ENCODE measurements around the gene TP73. TPM values are rescaled to one million over a fixed set of nuclear protein-coding genes. Genes with fewer than 3 reads are reported as not detected.

TP73 gene
- polyA plus RNA-seq, 1 donor from 2014 or later, result 0.88 TPM

DNA sequence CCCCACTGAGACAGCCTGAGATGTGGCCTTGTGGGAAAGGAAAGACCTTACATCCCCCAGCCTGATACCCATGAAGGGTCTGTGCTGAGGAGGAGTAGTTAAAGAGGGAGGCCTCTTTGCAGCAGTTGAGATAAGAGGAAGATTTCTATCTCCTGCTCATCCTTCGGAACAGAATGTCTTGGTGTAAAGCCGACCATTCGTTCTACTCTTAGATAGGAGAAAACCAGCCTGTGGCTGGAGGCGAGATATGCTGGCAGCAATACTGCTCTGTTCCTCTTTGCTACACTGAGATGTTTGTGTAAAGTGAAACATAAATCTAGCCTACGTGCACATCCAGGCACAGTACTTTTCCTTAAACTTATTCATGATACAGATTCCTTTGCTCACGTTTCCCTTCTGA is 98.4 kb downstream of the TP73 start:
- no peak overlapping the region for H3K27ac Mint-ChIP-seq
- no peaks in the 10 kb centered on the region for H3K9me3 Mint-ChIP-seq
- H3K4me1 Mint-ChIP-seq, result peaks cover 9 to 16% (median 10%) of the 10 kb centered on the region in 3 donors
- no peaks in the 10 kb centered on the region for H3K27me3 Mint-ChIP-seq
- peak overlapping the region in 2 of 4 donors; percentile 43 to 61 for H3K4me3 Mint-ChIP-seq
- H3K36me3 Mint-ChIP-seq, result no peaks in the 10 kb centered on the region

DNA sequence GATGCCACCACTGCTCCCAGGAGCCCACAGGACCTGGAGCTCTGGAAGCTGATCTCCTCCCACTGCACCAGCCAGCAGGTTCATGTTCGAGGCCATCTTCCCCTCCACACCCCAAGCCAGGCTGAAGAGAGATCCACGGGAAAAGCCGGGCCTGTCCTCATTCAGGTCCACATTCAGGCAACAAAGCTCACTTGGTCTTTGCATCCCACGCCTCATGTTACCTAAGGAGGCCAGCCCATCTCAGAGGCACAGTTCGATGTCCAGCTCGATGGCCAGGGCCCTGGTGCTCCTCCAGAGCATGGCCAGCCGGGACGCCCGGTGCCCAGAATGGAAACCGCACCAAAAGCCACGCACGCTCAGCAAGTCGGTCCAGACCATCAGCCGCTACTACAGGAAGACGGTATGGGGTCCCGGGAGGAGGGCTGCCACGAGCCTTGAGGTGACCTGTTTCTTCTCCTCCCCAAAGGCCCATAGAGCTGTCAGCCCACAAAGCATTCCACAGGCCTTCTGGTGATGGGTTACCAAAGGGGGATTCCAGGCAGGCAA is 100.2 kb downstream of the TP73 start, which contains the start of gene CCDC27:
Gene CCDC27 (plus strand): TSS at position 51 of the 546 bp plus-strand sequence. CDS start 32 bp downstream, at position 83.
- peaks cover 2% of the 10 kb centered on the region for H3K27me3 Mint-ChIP-seq
- peaks cover 0 to 7% (median 1%) of the 10 kb centered on the region in 3 donors for H3K4me1 Mint-ChIP-seq
- H3K27ac Mint-ChIP-seq, result no peak within 1 kb of the TSS
- peak within 1 kb of the TSS in 1 of 4 donors; percentile 43 for H3K4me3 Mint-ChIP-seq
- H3K9me3 Mint-ChIP-seq, result no peaks in the 10 kb centered on the region
- H3K36me3 Mint-ChIP-seq, result no peaks in the 10 kb centered on the region

- Mint-ChIP-seq H3K27me3 (peaks cover 3% of the 10 kb centered on the region), H3K4me3 (no peak overlapping the region), H3K27ac (no peak overlapping the region), H3K4me1 (peaks cover 0 to 1% (median 0%) of the 10 kb centered on the region in 3 donors), H3K36me3 (no peaks in the 10 kb centered on the region), H3K9me3 (no peaks in the 10 kb centered on the region)
Measured at GRCh38 chr1:3753656-3754454, 101.5 kb downstream of the TP73 start.

DNA sequence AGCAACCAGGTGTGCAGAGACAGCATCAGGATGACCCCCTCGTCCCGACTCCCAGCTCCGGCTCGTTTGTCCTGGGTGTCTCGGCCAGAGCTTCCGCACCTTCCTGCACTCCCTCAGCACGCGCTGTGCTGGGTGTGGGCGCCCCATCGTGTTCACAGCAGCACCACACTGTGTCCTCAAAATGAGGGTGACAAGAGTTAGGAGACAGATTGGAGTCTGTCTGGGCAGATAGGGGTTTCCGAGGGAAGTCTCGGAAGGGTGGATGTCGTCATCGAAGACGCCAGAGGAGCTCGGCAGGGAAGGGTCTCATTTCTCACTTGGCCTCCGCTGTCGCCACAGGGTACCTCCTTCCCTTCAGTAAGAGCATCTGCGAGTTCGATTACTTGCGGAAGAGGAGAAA is 104.1 kb downstream of the TP73 start:
- no peak overlapping the region for H3K4me3 Mint-ChIP-seq
- no peak overlapping the region for H3K27ac Mint-ChIP-seq
- H3K4me1 Mint-ChIP-seq, result no peaks in the 10 kb centered on the region
- no peaks in the 10 kb centered on the region for H3K36me3 Mint-ChIP-seq
- peaks cover 0 to 7% (median 7%) of the 10 kb centered on the region in 3 donors for H3K9me3 Mint-ChIP-seq
- H3K27me3 Mint-ChIP-seq, result peaks cover 15% of the 10 kb centered on the region

- Mint-ChIP-seq H3K9me3 (peaks cover 0 to 7% (median 7%) of the 10 kb centered on the region in 3 donors), H3K36me3 (no peaks in the 10 kb centered on the region), H3K4me3 (no peak overlapping the region), H3K27ac (no peak overlapping the region), H3K27me3 (peaks cover 17% of the 10 kb centered on the region), H3K4me1 (no peaks in the 10 kb centered on the region)
Measured at GRCh38 chr1:3759164-3759563, 106.8 kb downstream of the TP73 start.

DNA sequence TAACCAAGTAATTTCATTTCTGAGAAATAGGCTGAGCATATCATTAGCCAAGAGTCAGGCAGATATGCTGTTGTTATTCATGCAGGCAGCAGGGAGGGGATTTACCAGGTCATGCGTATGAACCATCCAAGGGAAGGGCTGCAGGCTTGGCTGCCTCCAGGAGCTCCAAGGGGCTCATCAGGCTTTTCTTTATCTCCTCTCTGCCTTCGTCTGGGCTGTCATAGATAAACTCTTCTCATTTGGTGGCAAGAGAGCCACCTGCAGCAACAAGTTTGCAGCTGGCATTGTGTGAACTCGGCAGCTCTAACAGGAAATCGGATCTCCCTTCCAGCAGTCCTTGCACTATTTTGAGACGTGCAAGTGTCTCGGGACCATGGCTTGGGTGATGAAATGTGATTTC is 107.5 kb downstream of the TP73 start:
- Mint-ChIP-seq H3K9me3 (peaks cover 0 to 7% (median 7%) of the 10 kb centered on the region in 3 donors), H3K27me3 (peaks cover 17% of the 10 kb centered on the region), H3K36me3 (no peaks in the 10 kb centered on the region), H3K4me3 (no peak overlapping the region), H3K27ac (no peak overlapping the region), H3K4me1 (no peaks in the 10 kb centered on the region)

DNA sequence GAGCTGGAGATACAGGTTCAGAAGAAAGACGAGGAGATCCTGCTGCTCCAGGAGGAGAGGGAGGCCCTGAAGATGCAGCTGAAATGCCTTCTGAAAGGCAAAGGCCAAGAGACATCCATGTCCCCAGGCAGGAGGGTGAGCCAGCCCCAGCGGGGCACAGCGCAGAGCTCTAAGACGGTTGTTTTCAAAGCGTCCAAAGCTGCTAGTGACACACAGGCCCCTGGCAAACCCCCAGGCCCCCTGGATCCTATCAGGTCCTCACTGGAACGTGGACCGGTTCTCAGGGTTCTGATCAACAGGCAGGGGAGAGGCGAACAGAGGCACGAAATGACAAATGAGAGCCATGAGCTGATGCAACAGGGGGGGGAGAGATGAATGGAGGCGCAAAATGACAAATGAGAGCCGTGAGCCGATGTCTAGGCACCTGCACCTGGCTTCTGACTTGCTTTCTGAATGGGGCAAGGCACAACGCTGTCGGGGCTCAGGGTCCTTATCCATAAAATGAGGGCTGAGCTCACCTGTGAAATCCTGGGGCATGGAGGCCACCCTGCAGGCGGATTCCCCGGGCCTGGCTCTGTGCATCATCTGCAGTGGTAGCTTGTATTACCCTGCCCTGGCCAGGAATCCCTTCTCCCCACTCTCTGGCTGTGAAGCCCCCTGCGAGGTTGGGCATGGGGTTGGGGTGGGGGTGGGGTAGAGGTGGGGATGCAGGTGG is 109.1 kb downstream of the TP73 start:
- Mint-ChIP-seq H3K36me3 (no peaks in the 10 kb centered on the region), H3K4me1 (no peaks in the 10 kb centered on the region), H3K9me3 (peaks cover 0 to 7% (median 7%) of the 10 kb centered on the region in 3 donors), H3K27ac (no peak overlapping the region), H3K4me3 (no peak overlapping the region), H3K27me3 (peaks cover 22% of the 10 kb centered on the region)

DNA sequence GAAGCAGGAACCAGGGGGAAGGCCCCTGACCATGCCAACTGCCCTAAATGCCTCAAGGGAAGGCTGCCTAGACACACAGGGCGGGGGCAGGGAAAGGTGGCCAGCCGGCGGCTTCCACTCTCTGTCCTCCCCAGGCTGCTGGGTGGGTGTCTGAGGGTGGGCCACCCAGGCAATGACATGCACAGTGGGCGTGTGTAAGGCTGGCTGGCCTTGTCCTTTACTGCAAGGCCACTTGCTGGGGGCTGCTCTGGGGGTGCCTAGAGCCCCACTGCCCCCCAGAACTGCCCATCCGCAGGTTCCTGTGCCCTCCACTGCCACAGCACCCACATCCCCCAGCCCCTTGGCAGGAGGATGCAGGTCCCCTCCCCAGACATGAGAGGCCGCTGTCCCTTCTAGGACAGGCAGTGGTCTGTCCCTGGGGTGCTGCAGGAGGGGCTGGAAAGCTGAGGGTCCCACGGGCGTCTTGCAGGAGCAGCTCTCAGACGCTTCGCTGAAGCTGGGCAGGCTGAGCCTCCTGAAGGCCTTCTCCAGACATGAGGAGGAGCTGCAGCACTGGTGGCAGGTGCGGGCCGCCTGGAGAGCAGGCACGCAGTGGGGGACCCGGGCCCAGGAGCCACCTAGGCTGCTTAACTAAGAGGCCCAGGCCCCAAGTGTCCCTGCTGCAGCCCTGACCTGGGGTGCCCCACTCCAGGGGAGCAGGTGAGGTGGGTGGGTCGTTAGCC is 110.0 kb downstream of the TP73 start:
- Mint-ChIP-seq H3K27me3 (peaks cover 21% of the 10 kb centered on the region), H3K27ac (no peak overlapping the region), H3K4me1 (no peaks in the 10 kb centered on the region), H3K4me3 (no peak overlapping the region), H3K36me3 (no peaks in the 10 kb centered on the region), H3K9me3 (peaks cover 0 to 7% (median 7%) of the 10 kb centered on the region in 3 donors)

- H3K4me3 Mint-ChIP-seq, result no peak overlapping the region
- peaks cover 1% of the 10 kb centered on the region for H3K36me3 Mint-ChIP-seq
- H3K4me1 Mint-ChIP-seq, result no peaks in the 10 kb centered on the region
- H3K27me3 Mint-ChIP-seq, result peaks cover 24% of the 10 kb centered on the region
- no peak overlapping the region for H3K27ac Mint-ChIP-seq
- H3K9me3 Mint-ChIP-seq, result peaks cover 0 to 7% (median 7%) of the 10 kb centered on the region in 3 donors
Measured at GRCh38 chr1:3762873-3763228, 110.5 kb downstream of the TP73 start.

DNA sequence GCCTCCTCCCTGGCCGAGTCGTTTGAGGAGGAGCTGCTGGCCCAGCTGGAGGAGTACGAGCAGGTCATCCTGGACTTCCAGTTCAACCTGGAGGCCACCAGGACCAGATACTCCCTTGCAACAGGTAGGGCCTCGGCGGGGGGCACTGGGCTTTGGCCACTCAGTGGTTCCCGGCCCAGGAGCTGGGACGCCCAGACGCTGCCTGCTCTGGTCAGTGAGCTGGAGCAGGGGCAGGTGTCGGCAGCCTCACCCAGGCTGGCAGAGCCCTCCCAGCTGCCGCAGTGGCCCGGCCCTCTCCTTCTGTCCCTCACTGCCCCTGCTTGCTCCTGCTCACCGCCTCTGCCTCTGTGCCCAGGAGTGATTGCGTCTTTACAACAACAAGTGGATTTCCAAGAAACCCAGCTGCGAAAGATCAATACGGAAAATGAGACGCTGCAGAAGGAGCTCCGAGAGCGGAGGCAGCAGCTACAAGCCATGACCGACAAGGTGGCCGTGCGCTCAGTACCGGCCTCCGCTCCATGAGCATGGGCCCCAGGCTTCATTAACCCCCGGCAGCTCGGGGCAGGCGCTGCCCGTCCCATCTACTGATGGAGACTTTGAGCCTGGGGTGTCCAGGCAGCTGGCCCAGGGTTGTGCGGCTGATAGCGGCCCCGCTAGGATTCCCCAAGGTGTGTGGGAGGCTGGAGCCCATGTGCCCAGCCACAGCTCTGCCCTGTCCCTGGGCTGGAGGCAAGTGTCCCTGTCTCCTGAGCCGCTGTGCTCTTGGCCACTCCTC is 111.2 kb downstream of the TP73 start:
- H3K9me3 Mint-ChIP-seq, result peaks cover 0 to 7% (median 7%) of the 10 kb centered on the region in 3 donors
- peaks cover 23% of the 10 kb centered on the region for H3K27me3 Mint-ChIP-seq
- H3K36me3 Mint-ChIP-seq, result peaks cover 1% of the 10 kb centered on the region
- H3K27ac Mint-ChIP-seq, result no peak overlapping the region
- H3K4me1 Mint-ChIP-seq, result no peaks in the 10 kb centered on the region
- no peak overlapping the region for H3K4me3 Mint-ChIP-seq

- H3K36me3 Mint-ChIP-seq, result peaks cover 1% of the 10 kb centered on the region
- H3K4me1 Mint-ChIP-seq, result peaks cover 0 to 3% (median 1%) of the 10 kb centered on the region in 3 donors
- peaks cover 12% of the 10 kb centered on the region for H3K27me3 Mint-ChIP-seq
- H3K27ac Mint-ChIP-seq, result no peak overlapping the region
- no peaks in the 10 kb centered on the region for H3K9me3 Mint-ChIP-seq
- no peak overlapping the region for H3K4me3 Mint-ChIP-seq
Measured at GRCh38 chr1:3767328-3767925, 115.1 kb downstream of the TP73 start.

DNA sequence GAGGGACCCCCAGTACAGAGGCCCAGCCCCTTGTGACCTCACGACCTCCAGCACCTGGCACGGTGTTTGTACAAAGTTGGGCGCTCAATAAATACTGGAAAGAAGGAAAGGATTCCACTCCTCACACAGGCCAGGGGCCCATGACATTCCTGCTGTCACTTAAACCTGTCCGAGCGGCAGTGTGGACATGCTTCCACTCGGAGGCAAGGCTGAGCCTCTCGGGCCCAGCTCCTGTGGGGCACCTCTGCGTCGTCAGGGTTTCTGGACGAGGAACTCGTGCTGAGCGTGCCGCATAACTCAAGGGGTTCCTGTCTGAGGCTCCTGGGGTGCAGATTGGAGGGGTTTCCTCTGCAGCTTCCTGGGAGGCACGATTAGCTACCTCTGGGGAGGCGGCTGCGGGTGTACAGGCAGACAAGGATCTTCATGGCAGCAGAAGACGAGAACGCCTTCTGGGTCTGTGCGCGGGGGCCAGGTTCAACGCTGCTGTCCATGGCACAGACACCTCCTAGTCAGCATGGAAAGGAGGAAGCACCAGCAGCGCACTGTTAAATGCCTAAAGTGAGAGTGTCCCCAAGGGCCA is 116.6 kb downstream of the TP73 start:
- H3K4me1 Mint-ChIP-seq, result peaks cover 0 to 3% (median 1%) of the 10 kb centered on the region in 3 donors
- H3K27me3 Mint-ChIP-seq, result peaks cover 11% of the 10 kb centered on the region
- no peak overlapping the region for H3K27ac Mint-ChIP-seq
- H3K4me3 Mint-ChIP-seq, result no peak overlapping the region
- H3K9me3 Mint-ChIP-seq, result no peaks in the 10 kb centered on the region
- peaks cover 1% of the 10 kb centered on the region for H3K36me3 Mint-ChIP-seq

DNA sequence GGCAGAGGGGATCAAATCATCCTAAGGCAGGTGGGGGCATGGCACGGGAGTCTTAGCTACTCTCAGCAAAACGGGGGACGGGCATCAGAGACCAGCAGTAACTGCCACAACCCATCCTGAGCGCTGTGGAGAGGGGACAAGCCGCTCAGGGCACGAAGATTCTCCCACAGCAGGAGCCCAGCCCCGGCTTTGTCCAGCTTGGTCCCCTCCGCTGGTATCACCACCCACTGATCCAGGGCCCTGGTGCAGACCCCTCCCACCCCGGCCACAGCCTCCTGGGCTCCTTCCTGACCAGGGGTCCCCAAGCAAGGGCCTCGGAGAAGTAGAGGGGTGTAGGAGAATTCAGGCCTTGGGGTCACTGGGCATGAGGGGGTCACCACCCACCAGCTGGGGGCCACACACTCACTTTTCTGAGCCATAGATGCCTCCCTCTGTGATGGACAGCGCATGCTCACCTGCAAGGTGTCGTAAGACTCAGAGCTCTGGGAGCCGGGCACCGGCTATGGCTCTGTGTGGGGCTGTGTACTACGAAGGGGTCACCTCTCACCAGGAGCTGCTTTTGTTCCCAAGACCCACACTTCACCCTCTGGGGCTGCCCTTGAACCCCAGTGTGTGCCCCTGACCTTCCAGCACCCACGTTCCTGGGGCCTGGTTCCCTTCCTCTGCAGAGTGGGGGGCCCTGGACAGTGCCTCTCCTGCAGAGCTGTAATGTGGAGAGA is 117.9 kb downstream of the TP73 start:
- Mint-ChIP-seq H3K4me1 (peaks cover 0 to 3% (median 1%) of the 10 kb centered on the region in 3 donors), H3K9me3 (no peaks in the 10 kb centered on the region), H3K4me3 (peak overlapping the region in 1 of 4 donors; percentile 71), H3K27me3 (peaks cover 11% of the 10 kb centered on the region), H3K36me3 (peaks cover 1% of the 10 kb centered on the region), H3K27ac (no peak overlapping the region)
